ENCODE results near the gene TBX6. TPM values are rescaled to one million over a fixed set of nuclear protein-coding genes. Genes with fewer than 3 reads are reported as not detected.
"Not testable (repeated sequence)": the region's sequence is repeated elsewhere in the genome, so short reads cannot be mapped to it uniquely, and the experiment has no call there.

TBX6 gene
- total RNA-seq, 1 donor from 2014 or later, result 0.54 TPM

- intact Hi-C loops (cut with micrococcal nuclease), result not testable (repeated sequence)
These were observed 23.1 kb upstream of the TBX6 start for GRCh38 chr16:30114833-30115232.

- intact Hi-C loops (cut with micrococcal nuclease), result no loop called here
These were observed 22.7 kb upstream of the TBX6 start for GRCh38 chr16:30114411-30114810.

- intact Hi-C loops (cut with micrococcal nuclease), result no loop called here
These were observed 22.1 kb upstream of the TBX6 start for GRCh38 chr16:30113711-30114333.

- intact Hi-C loops (cut with micrococcal nuclease), result no loop called here
These were observed 21.4 kb upstream of the TBX6 start, which contains the start of gene GDPD3 for GRCh38 chr16:30113031-30113710. Gene GDPD3, minus strand, starts transcription at chr16:30113537. Its CDS starts 59 bp downstream, at chr16:30113478.

- intact Hi-C loops (cut with micrococcal nuclease), result no loop called here
These were observed 20.7 kb upstream of the TBX6 start for GRCh38 chr16:30112197-30113030.

GRCh38 chr16:30110661-30111060 lies 18.9 kb upstream of the TBX6 start:
- intact Hi-C loops (cut with micrococcal nuclease), result no loop called here

GRCh38 chr16:30108059-30108850 lies 16.5 kb upstream of the TBX6 start:
- intact Hi-C loops (cut with micrococcal nuclease), result no loop called here

GRCh38 chr16:30104492-30104891 lies 12.8 kb upstream of the TBX6 start:
- intact Hi-C loops (cut with micrococcal nuclease), result no loop called here

- intact Hi-C loops (cut with micrococcal nuclease), result no loop called here
These were observed 12.4 kb upstream of the TBX6 start for GRCh38 chr16:30104090-30104489.

GRCh38 chr16:30096862-30097563 lies 5.3 kb upstream of the TBX6 start:
- intact Hi-C loops (cut with micrococcal nuclease), result loop anchor here (1.0 to 10.0 kb wide), 5 partner anchors 21 to 558 kb away; partner anchors contain the start of genes ALDOA, FBRS, MAPK3 and PRR14

- intact Hi-C loops (cut with micrococcal nuclease), result loop anchor here (1.0 to 10.0 kb wide), 5 partner anchors 20 to 559 kb away; partner anchors contain the start of genes ALDOA, FBRS, MAPK3 and PRR14
These were observed 4.6 kb upstream of the TBX6 start, which contains the start of gene YPEL3 for GRCh38 chr16:30096105-30096861. Gene YPEL3, minus strand, starts transcription at chr16:30096213. Its CDS starts 731 bp downstream, at chr16:30095482.

GRCh38 chr16:30095166-30096078 lies 3.7 kb upstream of the TBX6 start:
- intact Hi-C loops (cut with micrococcal nuclease), result loop anchor here (1.0 to 10.0 kb wide), 5 partner anchors 19 to 559 kb away; partner anchors contain the start of genes ALDOA, FBRS, MAPK3 and PRR14

- intact Hi-C loops (cut with micrococcal nuclease), result loop anchor here (10.0 kb wide), 1 partner anchor 560 kb away; the partner anchor contains the start of genes FBRS and PRR14
These were observed 2.9 kb upstream of the TBX6 start for GRCh38 chr16:30094541-30095165.

GRCh38 chr16:30092373-30093010 lies 768 bp upstream of the TBX6 start:
- intact Hi-C loops (cut with micrococcal nuclease), result loop anchor here (1.0 to 10.0 kb wide), 6 partner anchors 16 to 562 kb away; partner anchors contain the start of genes ALDOA, CORO1A, FBRS and KCTD13

- intact Hi-C loops (cut with micrococcal nuclease), result loop anchor here (1.0 to 10.0 kb wide), 3 partner anchors 281 to 564 kb away; partner anchors contain the start of genes FBRS and PRR14
These were observed 953 bp downstream of the TBX6 start for GRCh38 chr16:30090610-30091331.
